Spleen (tissue), 11 donors: ENCODE results near the gene CUBN. TPM values are rescaled to one million over a fixed set of nuclear protein-coding genes. Genes with fewer than 3 reads are reported as not detected.

Source experiments
- DNase-seq: peaks from one replicate; pipeline ENCODE4 v3.0.0-alpha.2; 2020
- H3K27ac ChIP-seq, 8 donors: fragments of 200-600 bp; sonication (generic) in 7 of 8; 1 replicate in 4 of 8; 2 replicates in 4 of 8; pipeline versions ENCODE4 v1.5.0 to v1.8.0; 2016 to 2021; ENCODE audit warnings: inconsistent platforms in 4 of 8, mild to moderate bottlenecking in 4 of 8, moderate library complexity in 1 of 8
- H3K27me3 ChIP-seq, 7 donors: fragments of 200-600 bp; sonication (generic) in 6 of 7; replicated peaks in 1 of 7; 1 replicate in 4 of 7; 2 replicates in 3 of 7; pipeline versions ENCODE4 v1.5.0 to v1.8.0; 2016 to 2021; ENCODE audit warnings: inconsistent platforms in 3 of 7, mild to moderate bottlenecking in 1 of 7
- H3K36me3 ChIP-seq, 6 donors: fragments of 200-600 bp; sonication (generic) in 5 of 6; 1 replicate in 4 of 6; 2 replicates in 2 of 6; pipeline versions ENCODE4 v1.5.0 to v1.8.0; 2016 to 2021; ENCODE audit warnings: inconsistent platforms in 2 of 6
- H3K4me1 ChIP-seq, 6 donors: fragments of 200-600 bp; sonication (generic) in 5 of 6; 1 replicate in 3 of 6; 2 replicates in 3 of 6; pipeline versions ENCODE4 v1.5.0 to v1.8.0; 2016 to 2021; ENCODE audit warnings: inconsistent platforms in 3 of 6
- H3K4me3 ChIP-seq, 8 donors: fragments of 200-600 bp; sonication (generic) in 7 of 8; 1 replicate in 4 of 8; 2 replicates in 4 of 8; pipeline versions ENCODE4 v1.5.0 to v1.8.0; 2016 to 2021; ENCODE audit warnings: inconsistent platforms in 4 of 8, mild to moderate bottlenecking in 4 of 8, moderate library complexity in 2 of 8
- H3K9me3 ChIP-seq, 8 donors: fragments of 200-600 bp; sonication (generic) in 7 of 8; 1 replicate in 4 of 8; 2 replicates in 4 of 8; pipeline versions ENCODE4 v1.5.0 to v1.8.0; 2016 to 2021; ENCODE audit warnings: inconsistent platforms in 4 of 8
- CTCF ChIP-seq, 11 experiments: fragments of 200-600 bp in 7 of 11; fragments of 450-650 bp in 4 of 11; sonication (generic) in 4 of 11; IDR thresholded peaks in 8 of 11; conservative IDR thresholded peaks in 3 of 11; 1 replicate in 7 of 11; 2 replicates in 4 of 11; pipeline versions ENCODE4 v1.4.0 to v1.8.0; 2016 to 2021; ENCODE audit warnings: antibody characterized with exemption in 11 of 11, inconsistent platforms in 4 of 11, mild to moderate bottlenecking in 1 of 11
- POLR2A ChIP-seq, 3 donors: fragments of 450-650 bp; IDR thresholded peaks; one replicate each; pipeline ENCODE4 v1.5.1; 2017; ENCODE audit warnings: antibody characterized with exemption in 3 of 3, mild to moderate bottlenecking in 1 of 3
- POLR2AphosphoS5 ChIP-seq, 3 donors: sonication (generic); formaldehyde crosslinking; IDR thresholded peaks; one replicate each; pipeline ENCODE4 v1.5.1; 2017; ENCODE audit warnings: antibody characterized with exemption in 3 of 3
- WGBS, 5 donors: extraction: QIAGEN DNeasy Blood & Tissue Kit in 3 of 5; methylation state at CpG; one replicate each; pipeline versions ENCODE4 v1.1.5 to v1.1.7; 2013 to 2018; 5-methylcytosine and 5-hydroxymethylcytosine counted together
- intact Hi-C: fragments of 100-400 bp; cut with DNase I; formaldehyde crosslinking; loops from one replicate; pipeline ENCODE4 v1.15.0; 2023; ENCODE audit warnings: low total_unique reads
- polyA plus RNA-seq, 3 donors: library from polyadenylated mRNA; stranded (reverse); fragments of 200-250 nt; gene quantifications; one replicate each; pipeline ENCODE4 v1.2.1, GENCODE V29; 2013
- total RNA-seq, 7 donors: library from RNA; depleted of rRNA in 3 of 7; stranded (reverse); fragments of >200 nt in 3 of 7; fragmentation: NEBNext Ultra II Directional in 4 of 7; extraction: Animal tissue kit (Norgen Biotek cat#: 25700) in 4 of 7; gene quantifications; one replicate each; pipeline versions ENCODE4 v1.1.0 to v1.2.1, GENCODE V29; 2016 to 2021
- donor health status: healthy with polysubstance abuse.
- donor health status: DM: no; HTN: no; CAD: no; lungs with moderate emphysema.
- donor health status: DM: no; HTN: no; CAD: no.
- donor health status: Bipolar disorder and iron deficiency.
- donor health status: healthy.
- donor health status: DM: no; HTN: no; CAD: no.
- donor health status: DM: yes; HTN: yes; CAD: no.

Gene CUBN
- total and polyA plus RNA-seq, 10 donors, result 0.24 to 12.1 (median 5.4) TPM

- no peak overlapping the region for H3K27ac ChIP-seq
- peaks cover 0 to 9% (median 0%) of the 10 kb centered on the region in 8 donors for H3K9me3 ChIP-seq
- no peak overlapping the region for H3K4me3 ChIP-seq
- TF ChIP-seq CTCF (IDR thresholded peaks at IDR 0.05 in 8 of 11, conservative IDR thresholded peaks at IDR 0.05 in 3 of 11) (no peak), POLR2AphosphoS5 (IDR thresholded peaks at IDR 0.05) (no peak), POLR2A (IDR thresholded peaks at IDR 0.05) (no peak)
- intact Hi-C loops, result no loop called here
- DNase-seq, result no peak
- no peaks in the 10 kb centered on the region for H3K27me3 ChIP-seq
- H3K36me3 ChIP-seq, result no peaks in the 10 kb centered on the region
- no peaks in the 10 kb centered on the region for H3K4me1 ChIP-seq
Observed at GRCh38 chr10:16976803-16977202, 152.8 kb downstream of the CUBN start.

- H3K27me3 ChIP-seq, result no peaks in the 10 kb centered on the region
- H3K27ac ChIP-seq, result no peak overlapping the region
- no peak overlapping the region for H3K4me3 ChIP-seq
- DNase-seq, result no peak
- no peaks in the 10 kb centered on the region for H3K36me3 ChIP-seq
- intact Hi-C loops, result no loop called here
- H3K4me1 ChIP-seq, result peaks cover 0 to 6% (median 0%) of the 10 kb centered on the region in 6 donors
- 31 to 61% (median 47%) methylated on average over 3 of the region's 3 CpGs for WGBS, 5 donors
- H3K9me3 ChIP-seq, result peaks cover 0 to 9% (median 0%) of the 10 kb centered on the region in 8 donors
- TF ChIP-seq POLR2A (IDR thresholded peaks at IDR 0.05), result no peak
- TF ChIP-seq POLR2AphosphoS5 (IDR thresholded peaks at IDR 0.05), result no peak
- no peak for TF ChIP-seq CTCF (IDR thresholded peaks at IDR 0.05 in 8 of 11, conservative IDR thresholded peaks at IDR 0.05 in 3 of 11)
Observed at GRCh38 chr10:16975188-16975587, 154.4 kb downstream of the CUBN start.

- WGBS, 5 donors, result 45 to 62% (median 50%) methylated on average over 8 of the region's 8 CpGs
- H3K27me3 ChIP-seq, result no peaks in the 10 kb centered on the region
- peak overlapping the region in 7 of 8 donors; percentile 32 to 72 (median 60) for H3K27ac ChIP-seq
Observed at GRCh38 chr10:16968416-16969041, 161.1 kb downstream of the CUBN start.

GRCh38 chr10:16967866-16968415 is 161.7 kb downstream of the CUBN start:
- Histone ChIP-seq H3K27ac (peak overlapping the region in 7 of 8 donors; percentile 32 to 72 (median 60)), H3K9me3 (no peaks in the 10 kb centered on the region), H3K27me3 (no peaks in the 10 kb centered on the region), H3K4me1 (peaks cover 0 to 30% (median 25%) of the 10 kb centered on the region in 6 donors), H3K36me3 (no peaks in the 10 kb centered on the region), H3K4me3 (no peak overlapping the region)
- DNase-seq, result no peak
- intact Hi-C loops, result no loop called here
- 60 to 81% (median 73%) methylated on average over 3 of the region's 3 CpGs for WGBS, 5 donors
- TF ChIP-seq POLR2A (IDR thresholded peaks at IDR 0.05), result no peak

More at GRCh38 chr10:16968416-16969041, 161.1 kb downstream of the CUBN start:
- peaks cover 0 to 30% (median 25%) of the 10 kb centered on the region in 6 donors for H3K4me1 ChIP-seq
- no peak for DNase-seq
- peak in 1 of 3 donors; percentile 30 for TF ChIP-seq POLR2AphosphoS5 (IDR thresholded peaks at IDR 0.05)
- no peak for TF ChIP-seq POLR2A (IDR thresholded peaks at IDR 0.05)
- no peaks in the 10 kb centered on the region for H3K9me3 ChIP-seq
- H3K4me3 ChIP-seq, result no peak overlapping the region
- H3K36me3 ChIP-seq, result no peaks in the 10 kb centered on the region
- intact Hi-C loops, result no loop called here
